ENCODE measurements around the gene TEX35.

GRCh38 chr1:178491721-178492120 lies 21.2 kb upstream of the TEX35 start:
- TF ChIP-seq CTCF (IDR thresholded peaks at IDR 0.05; ENCODE audit: low read length) (no peak), EZH2 (IDR thresholded peaks at IDR 0.05; ENCODE audit: borderline replicate concordance, low read length) (no peak)

Measured in OCI-LY1 (cell line).